Measurements from ENCODE around the gene RAX2.
"Not testable (repeated sequence)": the region's sequence is repeated elsewhere in the genome, so short reads cannot be mapped to it uniquely, and the experiment has no call there.

The RAX2 gene
- 0.04 to 0.12 reads per million in 2 experiments for total RNA-seq

GRCh38 chr19:3771906-3772455 is at the start of gene RAX2:
RAX2 (minus strand) TSS chr19:3772228; CDS start chr19:3771742, 486 bp downstream.
- no peak for DNase-seq (ENCODE audit: low read depth)

- no peak for DNase-seq (ENCODE audit: low read depth)
Measured at GRCh38 chr19:3821156-3821555, 49.1 kb upstream of the RAX2 start.

- no peak for DNase-seq (ENCODE audit: low read depth)
Measured at GRCh38 chr19:3819989-3820388, 48.0 kb upstream of the RAX2 start.

GRCh38 chr19:3818918-3819317 is 46.9 kb upstream of the RAX2 start:
- no peak for DNase-seq (ENCODE audit: low read depth)

GRCh38 chr19:3818466-3818865 is 46.4 kb upstream of the RAX2 start:
- DNase-seq (ENCODE audit: low read depth) = no peak

- no peak for DNase-seq (ENCODE audit: low read depth)
Measured at GRCh38 chr19:3817761-3818160, 45.7 kb upstream of the RAX2 start.

GRCh38 chr19:3816566-3817218 is 44.7 kb upstream of the RAX2 start:
- DNase-seq (ENCODE audit: low read depth) = no peak

- DNase-seq (ENCODE audit: low read depth) = not testable (repeated sequence)
Measured at GRCh38 chr19:3816148-3816547, 44.1 kb upstream of the RAX2 start.

- DNase-seq (ENCODE audit: low read depth) = no peak
Measured at GRCh38 chr19:3814648-3815047, 42.6 kb upstream of the RAX2 start.

- no peak for DNase-seq (ENCODE audit: low read depth)
Measured at GRCh38 chr19:3813473-3814392, 41.7 kb upstream of the RAX2 start.

GRCh38 chr19:3810708-3811355 is 38.8 kb upstream of the RAX2 start:
- no peak for DNase-seq (ENCODE audit: low read depth)

- DNase-seq (ENCODE audit: low read depth) = no peak
Measured at GRCh38 chr19:3809881-3810707, 38.1 kb upstream of the RAX2 start.

GRCh38 chr19:3808420-3809143 is 36.6 kb upstream of the RAX2 start:
- DNase-seq (ENCODE audit: low read depth) = no peak

- no peak for DNase-seq (ENCODE audit: low read depth)
Measured at GRCh38 chr19:3807574-3808354, 35.7 kb upstream of the RAX2 start.

- no peak for DNase-seq (ENCODE audit: low read depth)
Measured at GRCh38 chr19:3807131-3807480, 35.1 kb upstream of the RAX2 start.

GRCh38 chr19:3805859-3806258 is 33.8 kb upstream of the RAX2 start:
- DNase-seq (ENCODE audit: low read depth) = no peak

GRCh38 chr19:3804429-3804828 is 32.4 kb upstream of the RAX2 start:
- no peak for DNase-seq (ENCODE audit: low read depth)

- DNase-seq (ENCODE audit: low read depth) = no peak
Measured at GRCh38 chr19:3803986-3804385, 32.0 kb upstream of the RAX2 start.

- DNase-seq (ENCODE audit: low read depth) = no peak
Measured at GRCh38 chr19:3803114-3803888, 31.3 kb upstream of the RAX2 start.
